K562 (cell line): Measurements from ENCODE around the gene MTHFR. TPM values are rescaled to one million over a fixed set of nuclear protein-coding genes. Genes with fewer than 3 reads are reported as not detected.

Experiments used
- DPF2 ChIP-seq: fragments of 450-650 bp; IDR thresholded peaks from 2 replicates; pipeline ENCODE4 v1.6.1; 2016
- KDM5B ChIP-seq: fragments of 200-600 bp; sonication (generic); IDR thresholded peaks from 2 replicates; pipeline ENCODE4 v1.6.1; 2012; ENCODE audit warnings: low read depth, mild to moderate bottlenecking, moderate library complexity, low read length, control low read depth, inconsistent platforms; ENCODE audit not compliant: insufficient replicate concordance
- PHB2 ChIP-seq: fragments of 450-650 bp; IDR thresholded peaks from 2 replicates; pipeline ENCODE4 v1.6.1; 2017; ENCODE audit warnings: low read depth
- SMAD3 ChIP-seq: fragments of 450-650 bp; formaldehyde crosslinking; conservative IDR thresholded peaks from 2 replicates; pipeline ENCODE4 v1.4.0; 2020; ENCODE audit warnings: mild to moderate bottlenecking
- ZNF140 ChIP-seq: fragments of 250-450 bp; sonication (Bioruptor Pico); IDR thresholded peaks from 2 replicates; pipeline ENCODE4 v1.8.0; 2021; ENCODE audit warnings: moderate library complexity, mild to moderate bottlenecking, inconsistent platforms
- ZNF165 ChIP-seq: fragments of 250-450 bp; sonication (Bioruptor Pico); IDR thresholded peaks from 2 replicates; pipeline ENCODE4 v1.4.0; 2020; ENCODE audit warnings: borderline replicate concordance
- polyA plus RNA-seq, 8 experiments: library from polyadenylated mRNA; depleted of rRNA in 4 of 8; stranded (reverse) in 5 of 8; unstranded in 3 of 8; fragments of >200 nt; fragmentation: Nextera tagmentation in 2 of 8; fragmentation: Illumina TruSeq in 1 of 8; extraction: Ambion mirVana in 2 of 8; extraction: Trizol in 1 of 8; gene quantifications; 2 replicates each; pipeline versions ENCODE4 v1.2.1 to v1.2.3, GENCODE V29; 2011 to 2014; ENCODE audit warnings: inconsistent platforms in 1 of 8, missing spikeins in 1 of 8
- total RNA-seq, 7 experiments: library from RNA; depleted of rRNA in 6 of 7; stranded (reverse); fragments of >200 nt in 6 of 7; fragmentation: Illumina TruSeq in 2 of 7; extraction: Trizol in 2 of 7; gene quantifications; 2 replicates each; pipeline versions ENCODE4 v1.2.1 to v1.2.3, GENCODE V29; 2011 to 2021; ENCODE audit warnings: low replicate concordance in 1 of 7
- TF ChIP-seq, protein P1 (sequence below): sonication (generic); formaldehyde crosslinking; IDR thresholded peaks from 2 replicates; pipeline ENCODE4 v1.8.1; 2023; ENCODE audit warnings: mild to moderate bottlenecking, missing genetic modification reagents
- TF ChIP-seq, protein P2 (sequence below): fragments of 250-450 bp; sonication (Bioruptor Pico); IDR thresholded peaks from 2 replicates; pipeline ENCODE4 v1.4.0; 2020; ENCODE audit warnings: mild to moderate bottlenecking, moderate library complexity
- TF ChIP-seq, protein P3 (sequence below): fragments of 250-450 bp; sonication (Bioruptor Pico); IDR thresholded peaks from 2 replicates; pipeline ENCODE4 v1.4.0; 2020; ENCODE audit warnings: mild to moderate bottlenecking, moderate library complexity
- TF ChIP-seq, protein P4 (sequence below): fragments of 250-450 bp; sonication (Bioruptor Pico); IDR thresholded peaks from 2 replicates; pipeline ENCODE4 v1.4.0; 2020; ENCODE audit warnings: borderline replicate concordance
- TF ChIP-seq, protein P5 (sequence below): fragments of 250-450 bp; sonication (Bioruptor Pico); IDR thresholded peaks from 2 replicates; pipeline ENCODE4 v1.5.0; 2021; ENCODE audit warnings: mild to moderate bottlenecking, borderline replicate concordance
- TF ChIP-seq, protein P6 (sequence below): fragments of 150-350 bp; conservative IDR thresholded peaks from 2 replicates; pipeline ENCODE4 v1.6.1; 2014; ENCODE audit warnings: low read length

MTHFR gene
- total and polyA plus RNA-seq, 9 of the 15 experiments (the other 6 are each of a cell fraction or from before 2014, with no cell fraction given) = 5.0 to 104 (median 62.6) TPM

DNA sequence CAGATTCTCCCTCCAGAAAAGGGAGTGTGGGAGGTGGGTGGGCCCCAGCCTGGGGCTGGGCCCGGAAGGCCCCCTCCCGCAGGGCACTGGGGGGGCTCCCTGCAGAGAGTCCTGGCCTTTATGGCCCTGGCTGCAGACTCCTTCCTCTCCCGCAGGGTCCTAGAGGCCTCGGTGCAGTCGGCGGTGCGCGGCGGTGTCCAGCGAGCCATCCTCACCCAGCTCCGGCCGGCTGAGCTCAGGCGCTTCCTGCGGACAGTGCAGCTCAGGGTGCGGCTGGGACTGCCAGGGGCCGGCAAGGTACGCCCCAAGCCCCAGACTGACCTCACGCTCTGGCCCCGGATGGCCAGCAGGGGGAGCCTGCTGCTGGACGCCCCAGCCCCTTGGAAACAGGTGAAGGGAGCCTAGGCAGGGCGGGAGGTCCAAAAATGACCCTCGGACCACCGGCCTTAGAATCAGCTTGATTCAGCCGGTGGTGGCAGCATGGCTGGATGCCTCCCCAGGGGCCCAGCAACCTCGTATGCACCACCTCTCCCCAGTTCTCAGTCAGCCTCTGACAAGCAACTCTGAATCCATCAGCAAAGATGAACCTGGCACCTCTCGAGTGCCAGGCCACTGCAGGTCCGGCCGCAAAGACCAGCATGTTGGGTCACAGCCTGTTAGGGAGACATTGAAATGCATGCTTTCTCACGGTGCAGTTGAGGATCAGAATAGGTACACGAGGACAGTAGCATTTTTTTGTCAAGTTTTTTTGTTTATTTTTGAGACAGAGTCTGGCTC is 20.6 kb downstream of the MTHFR start (continued):
- no peak for TF ChIP-seq ZNF140 (CRISPR knock-in tag)
- TF ChIP-seq, protein P1, sequence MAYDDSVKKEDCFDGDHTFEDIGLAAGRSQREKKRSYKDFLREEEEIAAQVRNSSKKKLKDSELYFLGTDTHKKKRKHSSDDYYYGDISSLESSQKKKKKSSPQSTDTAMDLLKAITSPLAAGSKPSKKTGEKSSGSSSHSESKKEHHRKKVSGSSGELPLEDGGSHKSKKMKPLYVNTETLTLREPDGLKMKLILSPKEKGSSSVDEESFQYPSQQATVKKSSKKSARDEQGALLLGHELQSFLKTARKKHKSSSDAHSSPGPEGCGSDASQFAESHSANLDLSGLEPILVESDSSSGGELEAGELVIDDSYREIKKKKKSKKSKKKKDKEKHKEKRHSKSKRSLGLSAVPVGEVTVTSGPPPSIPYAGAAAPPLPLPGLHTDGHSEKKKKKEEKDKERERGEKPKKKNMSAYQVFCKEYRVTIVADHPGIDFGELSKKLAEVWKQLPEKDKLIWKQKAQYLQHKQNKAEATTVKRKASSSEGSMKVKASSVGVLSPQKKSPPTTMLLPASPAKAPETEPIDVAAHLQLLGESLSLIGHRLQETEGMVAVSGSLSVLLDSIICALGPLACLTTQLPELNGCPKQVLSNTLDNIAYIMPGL = no peak
- TF ChIP-seq DPF2 = no peak
- TF ChIP-seq PHB2 = no peak
- peak; percentile 55 for TF ChIP-seq KDM5B
- TF ChIP-seq, protein P2, sequence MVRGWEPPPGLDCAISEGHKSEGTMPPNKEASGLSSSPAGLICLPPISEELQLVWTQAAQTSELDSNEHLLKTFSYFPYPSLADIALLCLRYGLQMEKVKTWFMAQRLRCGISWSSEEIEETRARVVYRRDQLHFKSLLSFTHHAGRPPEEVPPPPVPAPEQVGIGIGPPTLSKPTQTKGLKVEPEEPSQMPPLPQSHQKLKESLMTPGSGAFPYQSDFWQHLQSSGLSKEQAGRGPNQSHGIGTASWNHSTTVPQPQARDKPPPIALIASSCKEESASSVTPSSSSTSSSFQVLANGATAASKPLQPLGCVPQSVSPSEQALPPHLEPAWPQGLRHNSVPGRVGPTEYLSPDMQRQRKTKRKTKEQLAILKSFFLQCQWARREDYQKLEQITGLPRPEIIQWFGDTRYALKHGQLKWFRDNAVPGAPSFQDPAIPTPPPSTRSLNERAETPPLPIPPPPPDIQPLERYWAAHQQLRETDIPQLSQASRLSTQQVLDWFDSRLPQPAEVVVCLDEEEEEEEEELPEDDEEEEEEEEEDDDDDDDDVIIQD (CRISPR knock-in tag) = no peak
- TF ChIP-seq SMAD3 (CRISPR knock-in tag) = no peak; the same call in 1 of the 2 replicates
- TF ChIP-seq, protein P3, sequence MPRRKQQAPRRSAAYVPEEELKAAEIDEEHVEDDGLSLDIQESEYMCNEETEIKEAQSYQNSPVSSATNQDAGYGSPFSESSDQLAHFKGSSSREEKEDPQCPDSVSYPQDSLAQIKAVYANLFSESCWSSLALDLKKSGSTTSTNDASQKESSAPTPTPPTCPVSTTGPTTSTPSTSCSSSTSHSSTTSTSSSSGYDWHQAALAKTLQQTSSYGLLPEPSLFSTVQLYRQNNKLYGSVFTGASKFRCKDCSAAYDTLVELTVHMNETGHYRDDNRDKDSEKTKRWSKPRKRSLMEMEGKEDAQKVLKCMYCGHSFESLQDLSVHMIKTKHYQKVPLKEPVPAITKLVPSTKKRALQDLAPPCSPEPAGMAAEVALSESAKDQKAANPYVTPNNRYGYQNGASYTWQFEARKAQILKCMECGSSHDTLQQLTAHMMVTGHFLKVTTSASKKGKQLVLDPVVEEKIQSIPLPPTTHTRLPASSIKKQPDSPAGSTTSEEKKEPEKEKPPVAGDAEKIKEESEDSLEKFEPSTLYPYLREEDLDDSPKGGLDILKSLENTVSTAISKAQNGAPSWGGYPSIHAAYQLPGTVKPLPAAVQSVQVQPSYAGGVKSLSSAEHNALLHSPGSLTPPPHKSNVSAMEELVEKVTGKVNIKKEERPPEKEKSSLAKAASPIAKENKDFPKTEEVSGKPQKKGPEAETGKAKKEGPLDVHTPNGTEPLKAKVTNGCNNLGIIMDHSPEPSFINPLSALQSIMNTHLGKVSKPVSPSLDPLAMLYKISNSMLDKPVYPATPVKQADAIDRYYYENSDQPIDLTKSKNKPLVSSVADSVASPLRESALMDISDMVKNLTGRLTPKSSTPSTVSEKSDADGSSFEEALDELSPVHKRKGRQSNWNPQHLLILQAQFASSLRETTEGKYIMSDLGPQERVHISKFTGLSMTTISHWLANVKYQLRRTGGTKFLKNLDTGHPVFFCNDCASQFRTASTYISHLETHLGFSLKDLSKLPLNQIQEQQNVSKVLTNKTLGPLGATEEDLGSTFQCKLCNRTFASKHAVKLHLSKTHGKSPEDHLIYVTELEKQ (CRISPR knock-in tag) = no peak
- TF ChIP-seq, protein P4, sequence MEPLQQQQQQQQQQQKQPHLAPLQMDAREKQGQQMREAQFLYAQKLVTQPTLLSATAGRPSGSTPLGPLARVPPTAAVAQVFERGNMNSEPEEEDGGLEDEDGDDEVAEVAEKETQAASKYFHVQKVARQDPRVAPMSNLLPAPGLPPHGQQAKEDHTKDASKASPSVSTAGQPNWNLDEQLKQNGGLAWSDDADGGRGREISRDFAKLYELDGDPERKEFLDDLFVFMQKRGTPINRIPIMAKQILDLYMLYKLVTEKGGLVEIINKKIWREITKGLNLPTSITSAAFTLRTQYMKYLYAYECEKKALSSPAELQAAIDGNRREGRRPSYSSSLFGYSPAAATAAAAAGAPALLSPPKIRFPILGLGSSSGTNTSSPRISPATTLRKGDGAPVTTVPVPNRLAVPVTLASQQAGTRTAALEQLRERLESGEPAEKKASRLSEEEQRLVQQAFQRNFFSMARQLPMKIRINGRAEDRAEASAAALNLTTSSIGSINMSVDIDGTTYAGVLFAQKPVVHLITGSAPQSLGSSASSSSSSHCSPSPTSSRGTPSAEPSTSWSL = no peak
- TF ChIP-seq, protein P5, sequence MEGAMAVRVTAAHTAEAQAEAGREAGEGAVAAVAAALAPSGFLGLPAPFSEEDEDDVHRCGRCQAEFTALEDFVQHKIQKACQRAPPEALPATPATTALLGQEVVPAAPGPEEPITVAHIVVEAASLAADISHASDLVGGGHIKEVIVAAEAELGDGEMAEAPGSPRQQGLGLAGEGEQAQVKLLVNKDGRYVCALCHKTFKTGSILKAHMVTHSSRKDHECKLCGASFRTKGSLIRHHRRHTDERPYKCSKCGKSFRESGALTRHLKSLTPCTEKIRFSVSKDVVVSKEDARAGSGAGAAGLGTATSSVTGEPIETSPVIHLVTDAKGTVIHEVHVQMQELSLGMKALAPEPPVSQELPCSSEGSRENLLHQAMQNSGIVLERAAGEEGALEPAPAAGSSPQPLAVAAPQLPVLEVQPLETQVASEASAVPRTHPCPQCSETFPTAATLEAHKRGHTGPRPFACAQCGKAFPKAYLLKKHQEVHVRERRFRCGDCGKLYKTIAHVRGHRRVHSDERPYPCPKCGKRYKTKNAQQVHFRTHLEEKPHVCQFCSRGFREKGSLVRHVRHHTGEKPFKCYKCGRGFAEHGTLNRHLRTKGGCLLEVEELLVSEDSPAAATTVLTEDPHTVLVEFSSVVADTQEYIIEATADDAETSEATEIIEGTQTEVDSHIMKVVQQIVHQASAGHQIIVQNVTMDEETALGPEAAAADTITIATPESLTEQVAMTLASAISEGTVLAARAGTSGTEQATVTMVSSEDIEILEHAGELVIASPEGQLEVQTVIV = peak; percentile 65; the same call in 1 of the 2 replicates
- TF ChIP-seq, protein P6, sequence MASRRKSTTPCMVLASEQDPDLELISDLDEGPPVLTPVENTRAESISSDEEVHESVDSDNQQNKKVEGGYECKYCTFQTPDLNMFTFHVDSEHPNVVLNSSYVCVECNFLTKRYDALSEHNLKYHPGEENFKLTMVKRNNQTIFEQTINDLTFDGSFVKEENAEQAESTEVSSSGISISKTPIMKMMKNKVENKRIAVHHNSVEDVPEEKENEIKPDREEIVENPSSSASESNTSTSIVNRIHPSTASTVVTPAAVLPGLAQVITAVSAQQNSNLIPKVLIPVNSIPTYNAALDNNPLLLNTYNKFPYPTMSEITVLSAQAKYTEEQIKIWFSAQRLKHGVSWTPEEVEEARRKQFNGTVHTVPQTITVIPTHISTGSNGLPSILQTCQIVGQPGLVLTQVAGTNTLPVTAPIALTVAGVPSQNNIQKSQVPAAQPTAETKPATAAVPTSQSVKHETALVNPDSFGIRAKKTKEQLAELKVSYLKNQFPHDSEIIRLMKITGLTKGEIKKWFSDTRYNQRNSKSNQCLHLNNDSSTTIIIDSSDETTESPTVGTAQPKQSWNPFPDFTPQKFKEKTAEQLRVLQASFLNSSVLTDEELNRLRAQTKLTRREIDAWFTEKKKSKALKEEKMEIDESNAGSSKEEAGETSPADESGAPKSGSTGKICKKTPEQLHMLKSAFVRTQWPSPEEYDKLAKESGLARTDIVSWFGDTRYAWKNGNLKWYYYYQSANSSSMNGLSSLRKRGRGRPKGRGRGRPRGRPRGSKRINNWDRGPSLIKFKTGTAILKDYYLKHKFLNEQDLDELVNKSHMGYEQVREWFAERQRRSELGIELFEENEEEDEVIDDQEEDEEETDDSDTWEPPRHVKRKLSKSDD = no peak
- no peak for TF ChIP-seq ZNF165 (CRISPR knock-in tag)
